ENCODE measurements around the gene ZNF560. TPM values are rescaled to one million over a fixed set of nuclear protein-coding genes. Genes with fewer than 3 reads are reported as not detected.

The ZNF560 gene
- total and polyA plus RNA-seq, 4 donors: not detected

- no peak overlapping the region for H3K27ac ChIP-seq (ENCODE audit: low read depth in 1 of 2, low read length in 2 of 2)
- no peak for TF ChIP-seq SP1 (IDR thresholded peaks at IDR 0.05)
- no peak for TF ChIP-seq EGR1 (IDR thresholded peaks at IDR 0.05; ENCODE audit: low read depth in 2 of 2)
- H3K36me3 ChIP-seq (ENCODE audit: control insufficient read depth in 4 of 4, insufficient read depth in 3 of 4, low read depth in 1 of 4, low read length in 3 of 4): peaks cover 23 to 48% (median 36%) of the 10 kb centered on the region in 4 donors
- H3K27me3 ChIP-seq (ENCODE audit: control insufficient read depth in 4 of 4, insufficient read depth in 4 of 4, low read length in 3 of 4): no peaks in the 10 kb centered on the region
- H3K9me3 ChIP-seq (ENCODE audit: control insufficient read depth in 4 of 4, low read length in 3 of 4): peaks cover 30 to 46% (median 36%) of the 10 kb centered on the region in 4 donors
- WGBS: 96% methylated on average over 4 of the region's 4 CpGs
- DNase-seq (ENCODE audit: low spot score): no peak
- peak overlapping the region in 2 of 3 donors; percentile 8 to 42 for H3K4me3 ChIP-seq (ENCODE audit: low read depth in 1 of 3, low read length in 3 of 3)
- H3K4me1 ChIP-seq (ENCODE audit: control insufficient read depth in 4 of 4, insufficient read depth in 4 of 4, low read length in 3 of 4): peaks cover 0 to 3% (median 0%) of the 10 kb centered on the region in 4 donors
- H3K9ac ChIP-seq (ENCODE audit: low read depth in 1 of 2, low read length in 2 of 2): no peak overlapping the region
Observed at GRCh38 chr19:9535934-9536333, 37.5 kb upstream of the ZNF560 start.

GRCh38 chr19:9531933-9532332 is 33.5 kb upstream of the ZNF560 start:
- H3K27me3 ChIP-seq (ENCODE audit: control insufficient read depth in 4 of 4, insufficient read depth in 4 of 4, low read length in 3 of 4): no peaks in the 10 kb centered on the region

More at GRCh38 chr19:9531933-9532332, 33.5 kb upstream of the ZNF560 start:
- no peak overlapping the region for H3K27ac ChIP-seq (ENCODE audit: low read depth in 1 of 2, low read length in 2 of 2)
- H3K4me3 ChIP-seq (ENCODE audit: low read depth in 1 of 3, low read length in 3 of 3): peak overlapping the region in 1 of 3 donors; percentile 31
- no peak for TF ChIP-seq TAF1 (conservative IDR thresholded peaks at IDR 0.05)
- TF ChIP-seq NR2F2 (IDR thresholded peaks at IDR 0.05): no peak
- TF ChIP-seq HNF4G (IDR thresholded peaks at IDR 0.05): no peak
- no peak for TF ChIP-seq HNF4A (conservative IDR thresholded peaks at IDR 0.05)
- no peak for TF ChIP-seq ATF3 (IDR thresholded peaks at IDR 0.05)
- no peak for TF ChIP-seq RAD21 (IDR thresholded peaks at IDR 0.05)
- TF ChIP-seq YY1 (IDR thresholded peaks at IDR 0.05): no peak
- TF ChIP-seq REST (IDR thresholded peaks at IDR 0.05): no peak
- TF ChIP-seq SP1 (IDR thresholded peaks at IDR 0.05): no peak
- TF ChIP-seq CTCF (IDR thresholded peaks at IDR 0.05; ENCODE audit: low read depth, low read length, missing input control): no peak
- no peak for TF ChIP-seq ZBTB33 (IDR thresholded peaks at IDR 0.05)
- peaks cover 31 to 76% (median 63%) of the 10 kb centered on the region in 4 donors for H3K36me3 ChIP-seq (ENCODE audit: control insufficient read depth in 4 of 4, insufficient read depth in 3 of 4, low read depth in 1 of 4, low read length in 3 of 4)
- peaks cover 55 to 79% (median 65%) of the 10 kb centered on the region in 4 donors for H3K9me3 ChIP-seq (ENCODE audit: control insufficient read depth in 4 of 4, low read length in 3 of 4)
- no peaks in the 10 kb centered on the region for H3K4me1 ChIP-seq (ENCODE audit: control insufficient read depth in 4 of 4, insufficient read depth in 4 of 4, low read length in 3 of 4)
- no peak overlapping the region for H3K9ac ChIP-seq (ENCODE audit: low read depth in 1 of 2, low read length in 2 of 2)
- WGBS: 98% methylated on average over 4 of the region's 4 CpGs
- DNase-seq (ENCODE audit: low spot score): no peak
